ENCODE measurements around the gene PANK4. TPM values are rescaled to one million over a fixed set of nuclear protein-coding genes. Genes with fewer than 3 reads are reported as not detected.

Gene PANK4
- total and polyA plus RNA-seq, 8 donors: 23.2 to 30.9 (median 28.1) TPM

- ATAC-seq: no peak
- peaks cover 11 to 37% of the 10 kb centered on the region in 2 donors for H3K4me1 ChIP-seq
- H3K27ac ChIP-seq: no peak overlapping the region
- no peaks in the 10 kb centered on the region for H3K36me3 ChIP-seq
- no peak for DNase-seq
- H3K27me3 ChIP-seq: peaks cover 24 to 82% of the 10 kb centered on the region in 2 donors
- intact Hi-C loops (cut with DNase I): no loop called here
- no peak overlapping the region for H3K4me3 ChIP-seq
- TF ChIP-seq CTCF (IDR thresholded peaks at IDR 0.05): no peak
- no peaks in the 10 kb centered on the region for H3K9me3 ChIP-seq
These were observed 7.0 kb upstream of the PANK4 start for GRCh38 chr1:2533365-2533764.

GRCh38 chr1:2532485-2533160 lies 6.2 kb upstream of the PANK4 start:
- no peak for TF ChIP-seq CTCF (IDR thresholded peaks at IDR 0.05)
- DNase-seq (no peak), ATAC-seq (no peak)
- no peak overlapping the region for H3K4me3 ChIP-seq
- H3K27ac ChIP-seq: no peak overlapping the region
- H3K9me3 ChIP-seq: no peaks in the 10 kb centered on the region
- intact Hi-C loops (cut with DNase I): no loop called here
- no peaks in the 10 kb centered on the region for H3K36me3 ChIP-seq
- peaks cover 11 to 38% of the 10 kb centered on the region in 2 donors for H3K4me1 ChIP-seq
- peaks cover 24 to 89% of the 10 kb centered on the region in 2 donors for H3K27me3 ChIP-seq

- intact Hi-C loops (cut with DNase I): no loop called here
- Histone ChIP-seq H3K27ac (no peak overlapping the region), H3K36me3 (no peaks in the 10 kb centered on the region), H3K4me1 (peaks cover 16 to 50% of the 10 kb centered on the region in 2 donors), H3K4me3 (peak overlapping the region in 1 of 2 donors; percentile 27), H3K27me3 (peaks cover 24 to 89% of the 10 kb centered on the region in 2 donors), H3K9me3 (no peaks in the 10 kb centered on the region)
- DNase-seq: peak in 1 of 4 donors; percentile 59
- no peak for TF ChIP-seq CTCF (IDR thresholded peaks at IDR 0.05)
- ATAC-seq: peak; percentile 15
These were observed 4.3 kb upstream of the PANK4 start for GRCh38 chr1:2530513-2531361.

- Histone ChIP-seq H3K4me1 (peaks cover 23 to 58% of the 10 kb centered on the region in 2 donors), H3K27ac (no peak within 1 kb of the TSS), H3K36me3 (no peaks in the 10 kb centered on the region), H3K9me3 (no peaks in the 10 kb centered on the region), H3K4me3 (peak within 1 kb of the TSS in 1 of 2 donors; percentile 27), H3K27me3 (peaks cover 24 to 81% of the 10 kb centered on the region in 2 donors)
- TF ChIP-seq CTCF (IDR thresholded peaks at IDR 0.05): no peak
- intact Hi-C loops (cut with DNase I): no loop called here
- DNase-seq (no peak), ATAC-seq (peak; percentile 4)
These were observed 3.6 kb upstream of the PANK4 start, which contains the start of gene HES5 for GRCh38 chr1:2529784-2530512. Gene HES5 (minus strand): TSS chr1:2530263. CDS start chr1:2530164, 99 bp downstream.
